ENCODE results near the gene ACBD6.

ACBD6 gene

DNA sequence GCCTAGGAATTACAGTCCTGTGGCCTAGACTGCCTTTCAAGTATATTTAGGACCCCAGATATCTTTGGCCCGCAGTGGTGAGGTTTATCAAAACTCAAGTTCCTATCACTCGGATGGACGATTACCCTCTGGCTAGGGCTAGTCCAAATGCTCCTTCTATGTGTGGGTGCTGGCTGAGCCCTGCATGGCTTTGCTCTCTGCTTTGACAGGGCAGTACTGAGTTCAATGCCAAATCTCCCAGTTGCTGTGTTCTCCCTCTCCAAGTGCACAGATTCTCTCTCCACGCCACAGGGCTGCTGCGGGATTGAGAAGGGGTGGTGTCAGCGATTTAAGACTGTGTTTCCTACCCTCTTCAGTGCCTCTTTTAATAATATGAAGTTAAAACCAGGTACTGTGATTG is 175.3 kb downstream of the ACBD6 start:
- intact Hi-C loops (cut with DNase I; ENCODE audit: low total_unique reads), result no loop called here
- Histone ChIP-seq H3K4me1 (no peaks in the 10 kb centered on the region), H3K36me3 (no peaks in the 10 kb centered on the region), H3K27ac (no peak overlapping the region), H3K27me3 (no peaks in the 10 kb centered on the region), H3K4me3 (no peak overlapping the region), H3K9me3 (no peaks in the 10 kb centered on the region)
- DNase-seq, result no peak
- TF ChIP-seq, protein P1, sequence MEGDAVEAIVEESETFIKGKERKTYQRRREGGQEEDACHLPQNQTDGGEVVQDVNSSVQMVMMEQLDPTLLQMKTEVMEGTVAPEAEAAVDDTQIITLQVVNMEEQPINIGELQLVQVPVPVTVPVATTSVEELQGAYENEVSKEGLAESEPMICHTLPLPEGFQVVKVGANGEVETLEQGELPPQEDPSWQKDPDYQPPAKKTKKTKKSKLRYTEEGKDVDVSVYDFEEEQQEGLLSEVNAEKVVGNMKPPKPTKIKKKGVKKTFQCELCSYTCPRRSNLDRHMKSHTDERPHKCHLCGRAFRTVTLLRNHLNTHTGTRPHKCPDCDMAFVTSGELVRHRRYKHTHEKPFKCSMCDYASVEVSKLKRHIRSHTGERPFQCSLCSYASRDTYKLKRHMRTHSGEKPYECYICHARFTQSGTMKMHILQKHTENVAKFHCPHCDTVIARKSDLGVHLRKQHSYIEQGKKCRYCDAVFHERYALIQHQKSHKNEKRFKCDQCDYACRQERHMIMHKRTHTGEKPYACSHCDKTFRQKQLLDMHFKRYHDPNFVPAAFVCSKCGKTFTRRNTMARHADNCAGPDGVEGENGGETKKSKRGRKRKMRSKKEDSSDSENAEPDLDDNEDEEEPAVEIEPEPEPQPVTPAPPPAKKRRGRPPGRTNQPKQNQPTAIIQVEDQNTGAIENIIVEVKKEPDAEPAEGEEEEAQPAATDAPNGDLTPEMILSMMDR (IDR thresholded peaks at IDR 0.05), result no peak

DNA sequence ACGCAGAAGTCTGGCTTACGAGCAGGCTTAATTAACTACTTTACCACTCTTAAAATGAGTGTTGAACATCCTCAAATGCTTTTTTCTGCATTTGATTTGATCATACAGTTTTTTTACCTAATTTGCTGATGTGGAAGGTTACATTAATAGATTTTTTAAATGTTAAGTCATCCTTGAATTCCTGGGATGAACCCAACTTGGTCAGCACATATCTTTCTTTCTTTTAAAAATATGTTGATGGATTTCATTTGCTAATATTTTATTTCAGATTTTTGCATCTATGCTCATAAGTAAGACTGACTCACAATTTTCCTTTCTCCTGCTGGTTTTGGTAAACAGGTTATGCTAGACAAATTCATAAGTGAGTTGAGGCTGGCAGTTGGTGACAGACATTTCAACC is 189.5 kb downstream of the ACBD6 start:
- H3K36me3 ChIP-seq, result peaks cover 0 to 8% (median 4%) of the 10 kb centered on the region in 3 donors
- H3K4me3 ChIP-seq, result no peak overlapping the region
- intact Hi-C loops (cut with DNase I; ENCODE audit: low total_unique reads), result no loop called here
- peaks cover 0 to 7% (median 0%) of the 10 kb centered on the region in 4 donors for H3K4me1 ChIP-seq
- DNase-seq, result no peak
- no peaks in the 10 kb centered on the region for H3K27me3 ChIP-seq
- TF ChIP-seq, protein P1 (IDR thresholded peaks at IDR 0.05), result no peak
- H3K27ac ChIP-seq, result no peak overlapping the region
- H3K9me3 ChIP-seq, result no peaks in the 10 kb centered on the region

DNA sequence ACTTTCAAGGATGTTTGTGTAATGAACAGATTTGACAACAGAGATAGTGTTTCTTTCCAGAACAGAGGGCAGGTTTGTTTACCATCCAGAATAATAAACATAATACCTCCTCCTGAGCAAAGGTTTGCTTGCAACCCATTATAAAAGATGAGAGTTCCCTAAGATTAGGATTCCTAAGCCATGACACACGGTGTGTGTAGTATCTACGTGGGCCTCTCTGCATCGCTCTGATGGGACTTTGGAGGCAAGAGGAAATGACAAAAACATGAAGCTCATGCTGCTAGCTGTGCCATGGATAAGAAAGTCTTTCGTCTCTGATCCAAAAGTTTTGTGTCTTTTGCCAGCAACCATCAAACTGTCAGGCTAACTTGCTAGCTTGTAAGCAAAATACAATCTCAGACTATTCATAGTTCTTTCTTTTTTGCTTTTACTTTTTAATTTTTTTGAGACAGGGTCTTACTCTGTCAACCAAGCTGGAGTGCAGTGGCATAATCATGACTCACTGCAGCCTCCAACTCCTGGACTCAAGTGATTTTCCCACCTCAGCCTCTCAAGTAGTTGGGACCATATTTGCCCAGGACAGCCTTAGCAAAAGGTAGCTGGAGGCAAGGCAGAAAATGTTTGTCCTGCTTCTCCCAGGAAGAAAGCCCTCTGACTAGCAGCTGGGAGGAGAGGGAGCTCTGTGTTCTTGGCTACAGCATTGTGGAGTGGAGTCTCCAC is 191.2 kb downstream of the ACBD6 start:
- H3K9me3 ChIP-seq, result no peaks in the 10 kb centered on the region
- peaks cover 0 to 7% (median 0%) of the 10 kb centered on the region in 4 donors for H3K4me1 ChIP-seq
- H3K27me3 ChIP-seq, result no peaks in the 10 kb centered on the region
- no peak overlapping the region for H3K27ac ChIP-seq
- no peak overlapping the region for H3K4me3 ChIP-seq
- peaks cover 0 to 8% (median 4%) of the 10 kb centered on the region in 3 donors for H3K36me3 ChIP-seq
- intact Hi-C loops (cut with DNase I; ENCODE audit: low total_unique reads), result no loop called here
- no peak for DNase-seq
- TF ChIP-seq, protein P1 (IDR thresholded peaks at IDR 0.05), result no peak

DNA sequence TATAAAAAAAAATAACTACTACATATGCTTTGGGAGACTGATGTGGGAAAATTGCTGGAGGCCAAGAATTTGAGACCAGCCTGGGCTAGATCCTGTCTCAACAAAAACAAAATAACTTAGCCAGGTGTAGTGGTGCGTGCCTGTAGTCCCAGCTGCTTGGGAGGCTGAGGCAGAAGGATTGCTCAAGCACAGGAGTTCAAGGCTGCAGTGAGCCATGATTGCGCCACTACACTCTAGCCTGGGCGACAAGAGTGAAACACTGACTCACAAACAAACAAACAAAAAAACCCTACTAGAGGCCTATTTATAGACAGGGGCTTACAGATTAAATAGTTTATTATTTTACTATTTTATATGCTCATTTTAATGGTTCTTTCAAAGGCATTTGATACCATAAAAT is 192.3 kb downstream of the ACBD6 start:
- H3K36me3 ChIP-seq, result peaks cover 0 to 8% (median 4%) of the 10 kb centered on the region in 3 donors
- DNase-seq, result no peak
- no peak overlapping the region for H3K4me3 ChIP-seq
- intact Hi-C loops (cut with DNase I; ENCODE audit: low total_unique reads), result no loop called here
- peaks cover 0 to 2% (median 0%) of the 10 kb centered on the region in 3 donors for H3K9me3 ChIP-seq
- no peak overlapping the region for H3K27ac ChIP-seq
- TF ChIP-seq, protein P1 (IDR thresholded peaks at IDR 0.05), result no peak
- H3K27me3 ChIP-seq, result no peaks in the 10 kb centered on the region
- H3K4me1 ChIP-seq, result no peaks in the 10 kb centered on the region

DNA sequence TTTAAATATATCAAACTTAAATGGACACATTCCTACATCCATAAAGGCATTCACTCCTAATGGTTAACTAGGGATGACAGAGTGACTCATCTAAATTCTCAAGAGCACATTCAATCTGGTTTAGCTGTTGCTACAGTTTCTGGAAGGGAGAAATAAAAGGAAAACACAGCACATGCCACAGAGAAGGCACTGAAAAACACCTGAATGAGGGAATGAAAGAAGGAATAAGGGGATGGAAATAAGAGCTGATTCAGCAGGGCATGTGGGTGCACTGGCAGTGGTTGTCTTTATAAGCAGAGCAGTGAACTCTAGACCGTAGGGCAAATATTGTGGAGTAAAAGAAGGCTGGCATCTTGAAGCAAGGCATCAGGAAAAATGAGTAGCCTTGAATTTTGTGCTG is 193.0 kb downstream of the ACBD6 start:
- Histone ChIP-seq H3K36me3 (peaks cover 0 to 8% (median 4%) of the 10 kb centered on the region in 3 donors), H3K9me3 (peaks cover 0 to 4% (median 0%) of the 10 kb centered on the region in 3 donors), H3K4me3 (no peak overlapping the region), H3K4me1 (no peaks in the 10 kb centered on the region), H3K27me3 (no peaks in the 10 kb centered on the region), H3K27ac (no peak overlapping the region)
- intact Hi-C loops (cut with DNase I; ENCODE audit: low total_unique reads), result no loop called here
- DNase-seq, result no peak
- TF ChIP-seq, protein P1 (IDR thresholded peaks at IDR 0.05), result no peak
